NCI-H2196 treated with DMSO at 0.1 percent for 48 hours (cell line): ENCODE measurements around the gene ACTRT2.

Experiments
- DNase-seq: peaks from one replicate; lab custom pipeline; 2025; ENCODE audit not compliant: unreplicated experiment; lab: John Stamatoyannopoulos, UW

Gene ACTRT2

DNA sequence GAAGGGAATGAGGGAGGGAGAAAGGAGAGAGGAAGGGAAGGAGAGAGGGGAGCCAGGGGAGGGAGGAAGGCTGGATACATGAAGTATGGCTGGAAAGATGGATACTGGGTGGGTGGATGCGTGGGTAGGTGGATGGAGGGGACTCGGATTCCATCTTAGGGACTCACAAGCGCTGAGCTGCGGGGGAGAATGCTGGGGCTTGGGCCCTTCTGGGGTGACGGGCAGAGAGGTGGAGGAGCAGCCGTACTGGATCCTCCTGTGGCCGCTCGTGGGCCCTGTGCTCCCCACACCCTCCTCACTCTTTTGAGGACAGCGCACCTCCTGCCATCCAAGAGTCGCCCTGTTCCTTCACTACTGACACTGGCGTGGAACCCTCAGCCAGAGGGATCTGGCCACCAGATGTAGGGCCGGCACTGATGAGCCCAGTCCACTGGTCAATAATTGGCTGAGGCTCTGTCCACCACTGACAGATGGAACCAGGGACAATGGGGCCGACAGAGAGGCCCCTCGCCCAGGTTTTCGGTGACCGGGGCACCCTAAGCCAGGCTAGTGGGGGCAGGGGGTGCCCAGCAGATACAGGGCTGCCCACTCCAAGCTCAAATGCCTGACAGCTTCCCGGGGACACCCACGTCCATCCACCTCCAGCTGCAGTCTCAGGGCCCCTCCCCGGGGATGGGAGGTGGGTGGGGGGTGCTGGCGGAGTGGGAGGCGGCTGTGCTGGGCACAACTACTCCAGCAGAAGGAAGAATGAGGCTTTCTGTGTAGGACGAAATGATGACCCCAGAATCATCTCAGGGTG lies 4.4 kb upstream of the ACTRT2 start:
- no peak for DNase-seq

DNA sequence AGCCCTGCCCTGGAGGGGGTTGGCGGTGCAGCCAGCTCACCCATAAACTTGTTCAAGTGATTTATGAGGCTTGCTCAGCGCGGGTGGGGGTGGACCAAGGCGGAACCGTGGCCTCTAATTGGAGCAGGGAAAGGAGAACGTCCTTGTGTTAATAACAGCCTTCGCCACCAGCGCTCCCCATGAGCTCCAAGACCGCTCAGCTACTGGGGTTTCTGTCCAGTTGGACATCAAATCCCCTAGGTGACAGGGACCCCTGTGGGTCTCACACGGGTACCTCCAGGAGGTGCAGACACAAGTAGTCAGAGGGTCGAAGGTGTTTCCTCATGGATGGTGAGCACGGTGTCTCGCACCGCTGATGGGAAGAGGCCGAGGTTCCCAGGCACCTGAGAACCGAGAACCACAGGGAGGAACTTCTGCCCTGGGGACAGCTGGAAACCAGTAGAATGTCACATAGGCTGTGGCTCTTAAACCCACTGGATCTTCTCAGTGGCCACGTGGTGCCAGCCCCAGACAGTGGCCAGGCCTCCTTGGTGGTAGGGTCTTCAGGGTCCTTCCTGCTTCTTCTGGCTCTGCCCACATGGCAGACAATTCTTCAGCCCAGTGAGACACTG lies 3.7 kb upstream of the ACTRT2 start:
- DNase-seq = no peak

- no peak for DNase-seq
Observed at GRCh38 chr1:3018051-3018471, 3.2 kb upstream of the ACTRT2 start.

GRCh38 chr1:3018576-3018975 lies 2.7 kb upstream of the ACTRT2 start:
- DNase-seq = no peak

DNA sequence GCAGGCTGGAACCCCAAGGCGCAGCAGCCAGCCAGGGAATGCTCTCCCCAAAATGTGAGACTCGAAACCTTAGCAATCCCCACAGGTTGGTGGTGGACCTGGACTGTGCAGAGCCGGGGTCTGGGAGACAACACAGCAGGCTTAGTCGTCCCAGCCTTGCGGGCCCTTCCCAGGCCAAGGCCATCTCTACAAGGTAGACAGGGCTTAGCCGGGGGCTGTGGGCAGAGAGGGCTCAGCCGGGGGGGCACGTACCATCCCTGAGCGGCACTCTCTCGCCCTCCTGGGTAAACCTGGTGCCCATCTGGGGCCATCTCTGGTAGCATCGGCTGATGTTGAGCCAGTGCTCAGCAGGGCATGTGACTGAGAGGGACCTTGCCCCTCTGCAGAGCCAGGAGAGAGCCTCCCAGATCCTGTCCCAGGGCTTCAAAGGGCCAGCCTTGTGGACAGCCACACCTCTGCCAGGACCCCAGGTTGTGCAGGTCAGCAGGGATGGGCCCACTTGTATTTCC lies 2.2 kb upstream of the ACTRT2 start:
- DNase-seq = no peak

DNA sequence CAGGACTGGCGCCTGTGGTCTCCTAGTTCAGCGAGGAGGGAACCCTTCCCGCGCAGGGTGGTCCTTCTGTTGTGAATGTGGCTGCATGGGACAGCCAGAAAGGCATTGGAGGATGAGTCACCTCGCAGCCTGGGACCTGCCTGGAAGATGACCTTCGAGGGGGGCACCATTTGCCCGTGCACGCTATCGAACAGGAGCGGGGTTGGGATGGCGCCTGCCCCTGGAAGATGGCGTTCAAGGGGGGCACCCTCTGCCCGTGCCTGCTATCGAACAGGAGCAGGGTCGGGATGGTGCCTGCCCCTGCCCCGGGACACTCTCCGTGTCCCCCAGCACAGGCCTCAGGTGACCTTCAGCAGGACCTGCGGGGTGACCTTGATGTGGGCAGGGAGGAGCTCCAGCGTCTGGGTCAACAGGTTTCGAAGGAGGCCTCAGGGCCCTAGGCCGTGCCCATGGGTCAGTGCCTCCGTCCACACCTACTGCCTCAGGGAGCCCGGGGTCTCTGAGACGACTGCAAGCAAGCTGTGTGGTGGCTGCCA lies 1.7 kb upstream of the ACTRT2 start:
- DNase-seq = no peak

- DNase-seq = no peak
Observed at GRCh38 chr1:3020263-3020909, 881 bp upstream of the ACTRT2 start.

- no peak for DNase-seq
Observed at GRCh38 chr1:3021801-3022401, 634 bp downstream of the ACTRT2 start.

GRCh38 chr1:3022511-3022973 lies 1.3 kb downstream of the ACTRT2 start:
- DNase-seq = no peak

GRCh38 chr1:3022976-3023375 lies 1.7 kb downstream of the ACTRT2 start:
- DNase-seq = no peak

- no peak for DNase-seq
Observed at GRCh38 chr1:3024019-3024418, 2.8 kb downstream of the ACTRT2 start.

- no peak for DNase-seq
Observed at GRCh38 chr1:3024588-3024987, 3.3 kb downstream of the ACTRT2 start.

DNA sequence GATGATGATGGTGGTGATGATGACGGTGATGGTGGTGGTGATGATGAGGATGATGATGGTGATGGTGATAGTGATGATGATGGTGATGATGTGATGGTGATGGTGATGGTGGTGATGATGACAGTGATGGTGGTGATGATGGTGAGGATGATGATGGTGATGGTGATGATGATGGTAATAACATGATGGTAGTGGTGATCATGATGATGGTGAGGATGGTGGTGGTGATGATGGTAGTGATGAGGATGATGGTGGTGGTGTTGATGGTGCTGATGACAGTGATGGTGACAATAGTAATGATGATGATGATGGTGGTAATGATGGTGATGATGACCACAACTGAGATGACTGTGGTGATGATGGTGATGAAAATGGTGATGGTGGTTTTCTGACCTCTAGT lies 4.9 kb downstream of the ACTRT2 start:
- no peak for DNase-seq

GRCh38 chr1:3026581-3027391 lies 5.5 kb downstream of the ACTRT2 start:
- no peak for DNase-seq

DNA sequence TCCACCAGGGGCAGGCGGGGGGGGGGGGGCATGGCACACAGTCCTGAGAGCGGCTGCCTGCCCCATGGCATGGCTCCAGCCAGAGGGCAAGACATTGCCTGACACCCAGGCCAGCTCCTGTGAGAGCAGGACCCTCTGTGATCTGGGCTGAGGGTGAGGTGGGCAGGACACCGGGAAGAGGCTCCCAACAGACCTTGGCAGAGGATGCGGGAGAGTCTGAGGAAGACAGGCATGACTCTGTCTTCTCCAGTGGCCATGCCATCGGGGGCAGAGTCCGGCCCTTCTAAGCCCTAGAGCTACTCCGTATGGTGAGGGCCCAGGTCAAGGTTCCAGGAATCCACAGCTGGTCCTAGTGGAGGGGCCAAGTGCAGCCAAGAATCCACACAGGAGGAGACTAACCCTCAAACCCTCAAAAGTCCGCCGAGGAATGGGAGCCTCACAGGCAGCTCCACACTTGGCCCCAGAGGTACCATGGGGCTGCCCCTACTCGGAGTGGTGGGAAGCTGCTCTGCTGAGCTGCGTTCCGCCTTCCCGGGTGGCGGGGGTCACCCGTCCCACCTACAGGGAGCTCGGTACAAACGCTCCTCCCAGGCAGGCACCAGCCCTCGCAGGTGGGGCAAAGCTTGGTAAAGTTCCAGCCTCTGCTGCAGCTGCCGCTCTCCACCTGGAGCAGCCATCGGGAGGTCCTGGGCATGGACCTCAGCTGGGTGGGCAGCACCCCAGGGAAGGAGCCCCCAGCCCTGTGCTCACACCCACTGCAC lies 6.5 kb downstream of the ACTRT2 start:
- DNase-seq = no peak

DNA sequence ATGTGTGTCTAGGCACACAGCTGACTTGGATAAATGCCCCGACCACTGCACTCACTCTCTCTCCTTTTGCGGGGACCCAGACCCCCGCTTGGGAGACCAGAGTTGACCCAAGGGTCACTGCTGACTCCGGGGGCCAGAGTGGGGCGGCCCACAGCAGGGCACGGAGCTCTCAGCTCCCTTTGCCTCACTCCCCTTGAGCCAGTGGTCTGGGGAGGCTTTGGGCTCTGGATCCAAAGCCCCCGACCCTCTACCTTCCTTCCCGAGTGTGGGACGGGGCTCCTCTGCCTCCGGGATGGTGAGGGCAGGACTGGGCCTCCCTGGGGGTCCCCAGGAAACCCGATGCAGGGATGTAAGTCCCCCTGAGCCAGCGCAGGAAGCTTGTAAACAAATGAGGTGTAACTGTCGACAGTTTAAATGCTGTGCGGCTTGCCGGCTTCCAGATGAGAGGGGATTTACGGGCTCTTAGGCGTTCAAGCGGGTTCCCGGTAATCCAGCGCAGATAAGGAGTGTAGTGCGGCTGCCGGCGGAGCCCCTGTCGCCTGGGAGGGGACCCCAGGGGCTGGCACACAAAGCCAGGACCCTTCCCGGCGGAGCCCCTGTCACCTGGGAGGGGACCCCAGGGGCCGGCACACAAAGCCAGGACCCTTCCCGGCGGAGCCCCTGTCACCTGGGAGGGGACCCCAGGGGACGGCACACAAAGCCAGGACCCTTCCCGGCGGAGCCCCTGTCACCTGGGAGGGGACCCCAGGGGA lies 7.4 kb downstream of the ACTRT2 start:
- DNase-seq = no peak

DNA sequence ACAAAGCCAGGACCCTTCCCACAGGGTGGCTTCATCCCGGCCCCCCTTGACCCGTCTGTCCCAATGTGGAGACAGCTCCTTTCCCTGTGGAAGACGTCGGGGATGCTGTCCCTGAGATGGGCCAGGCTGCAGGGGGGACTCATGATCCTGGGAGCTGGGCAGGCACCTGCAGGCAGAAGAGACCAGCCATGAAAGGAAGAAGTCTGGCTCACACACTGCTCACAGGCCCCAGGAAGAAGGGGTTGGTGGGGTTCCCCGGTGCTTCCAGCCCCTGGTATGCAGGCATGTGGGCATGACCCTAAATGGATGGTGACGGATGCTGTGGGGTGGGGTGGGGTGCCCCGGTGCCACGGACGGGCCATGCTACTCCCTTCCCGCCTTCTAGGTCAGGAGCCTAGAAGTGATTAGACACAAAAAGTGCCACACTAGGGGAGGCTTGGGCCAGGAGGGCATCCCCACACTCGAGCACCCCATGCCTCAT lies 8.3 kb downstream of the ACTRT2 start:
- DNase-seq = no peak

- DNase-seq = no peak
Observed at GRCh38 chr1:3029991-3030662, 8.9 kb downstream of the ACTRT2 start.
